SJSA1 (cell line): ENCODE measurements around the gene CMYA5. TPM values are rescaled to one million over a fixed set of nuclear protein-coding genes. Genes with fewer than 3 reads are reported as not detected.
"Not testable (repeated sequence)": the region's sequence is repeated elsewhere in the genome, so short reads cannot be mapped to it uniquely, and the experiment has no call there.

Experiments
- DNase-seq, 2 experiments: peaks; one replicate each; pipeline ENCODE4 v3.0.0-alpha.2; 2015 to 2020; ENCODE audit warnings: low spot score in 2 of 2, low read depth in 1 of 2
- H3K27ac ChIP-seq: fragments of 250-450 bp; sonication (Bioruptor Pico); 2 replicates; pipeline ENCODE4 v1.5.1; 2020; ENCODE audit warnings: mild to moderate bottlenecking, moderate library complexity
- H3K27me3 ChIP-seq: fragments of 250-450 bp; sonication (Bioruptor Pico); replicated peaks from 2 replicates; pipeline ENCODE4 v1.5.1; 2020; ENCODE audit warnings: mild to moderate bottlenecking, moderate library complexity
- H3K36me3 ChIP-seq: fragments of 250-450 bp; sonication (Bioruptor Pico); 2 replicates; pipeline ENCODE4 v1.5.1; 2020; ENCODE audit warnings: mild to moderate bottlenecking
- H3K4me1 ChIP-seq: fragments of 250-450 bp; sonication (Bioruptor Pico); replicated peaks from 2 replicates; pipeline ENCODE4 v1.6.1; 2021; ENCODE audit warnings: mild to moderate bottlenecking
- H3K4me3 ChIP-seq: fragments of 250-450 bp; sonication (Bioruptor Pico); 2 replicates; pipeline ENCODE4 v1.5.1; 2020; ENCODE audit warnings: mild to moderate bottlenecking
- H3K9me3 ChIP-seq: fragments of 250-450 bp; sonication (Bioruptor Pico); replicated peaks from 2 replicates; pipeline ENCODE4 v1.5.1; 2020; ENCODE audit warnings: mild to moderate bottlenecking
- total RNA-seq: library from RNA; depleted of rRNA; stranded (reverse); fragments of >200 nt; shearing (Covaris generic); gene quantifications from 2 replicates; pipeline ENCODE4 v1.2.3, GENCODE V29; 2014; rRNA removed

Gene CMYA5
- 0.05 and 0.06 TPM in 2 replicates for total RNA-seq

GRCh38 chr5:79689541-79690466, at the start of gene CMYA5:
TSS of gene CMYA5 (plus strand) at chr5:79689836. CDS start at chr5:79689908, 72 bp downstream.
- Histone ChIP-seq H3K4me1 (no peaks in the 10 kb centered on the region), H3K4me3 (no peak within 1 kb of the TSS), H3K27ac (no peak within 1 kb of the TSS), H3K36me3 (peaks cover 11% of the 10 kb centered on the region), H3K27me3 (no peaks in the 10 kb centered on the region), H3K9me3 (no peaks in the 10 kb centered on the region)
- DNase-seq = no peak

- DNase-seq = no peak
- Histone ChIP-seq H3K9me3 (no peaks in the 10 kb centered on the region), H3K27ac (no peak overlapping the region), H3K4me1 (no peaks in the 10 kb centered on the region), H3K36me3 (peaks cover 47% of the 10 kb centered on the region), H3K4me3 (no peak overlapping the region), H3K27me3 (no peaks in the 10 kb centered on the region)
These were observed 49.0 kb upstream of the CMYA5 start for GRCh38 chr5:79640571-79641055.

- no peak overlapping the region for H3K27ac ChIP-seq
- H3K9me3 ChIP-seq = no peaks in the 10 kb centered on the region
- DNase-seq = no peak
- H3K4me1 ChIP-seq = no peaks in the 10 kb centered on the region
- peaks cover 54% of the 10 kb centered on the region for H3K36me3 ChIP-seq
- no peak overlapping the region for H3K4me3 ChIP-seq
- no peaks in the 10 kb centered on the region for H3K27me3 ChIP-seq
These were observed 48.2 kb upstream of the CMYA5 start for GRCh38 chr5:79641414-79641813.

GRCh38 chr5:79642210-79642609, 47.4 kb upstream of the CMYA5 start:
- no peak for DNase-seq

GRCh38 chr5:79653843-79654242, 35.8 kb upstream of the CMYA5 start:
- H3K27ac ChIP-seq = no peak overlapping the region

More at GRCh38 chr5:79642210-79642609, 47.4 kb upstream of the CMYA5 start:
- no peak overlapping the region for H3K4me3 ChIP-seq
- H3K27ac ChIP-seq = no peak overlapping the region
- no peaks in the 10 kb centered on the region for H3K4me1 ChIP-seq
- no peaks in the 10 kb centered on the region for H3K27me3 ChIP-seq
- H3K36me3 ChIP-seq = peaks cover 57% of the 10 kb centered on the region
- no peaks in the 10 kb centered on the region for H3K9me3 ChIP-seq

GRCh38 chr5:79663212-79663611, 26.4 kb upstream of the CMYA5 start:
- peaks cover 16% of the 10 kb centered on the region for H3K36me3 ChIP-seq
- H3K27me3 ChIP-seq = no peaks in the 10 kb centered on the region

More at GRCh38 chr5:79653843-79654242, 35.8 kb upstream of the CMYA5 start:
- H3K9me3 ChIP-seq = no peaks in the 10 kb centered on the region
- H3K36me3 ChIP-seq = peaks cover 28% of the 10 kb centered on the region
- no peak overlapping the region for H3K4me3 ChIP-seq
- no peaks in the 10 kb centered on the region for H3K27me3 ChIP-seq
- no peak for DNase-seq
- no peaks in the 10 kb centered on the region for H3K4me1 ChIP-seq

GRCh38 chr5:79666758-79667157, 22.9 kb upstream of the CMYA5 start:
- no peak for DNase-seq
- H3K4me3 ChIP-seq = no peak overlapping the region
- H3K4me1 ChIP-seq = no peaks in the 10 kb centered on the region

More at GRCh38 chr5:79663212-79663611, 26.4 kb upstream of the CMYA5 start:
- Histone ChIP-seq H3K27ac (no peak overlapping the region), H3K4me3 (no peak overlapping the region), H3K4me1 (no peaks in the 10 kb centered on the region), H3K9me3 (no peaks in the 10 kb centered on the region)
- no peak for DNase-seq

GRCh38 chr5:79672392-79672791, 17.2 kb upstream of the CMYA5 start:
- Histone ChIP-seq H3K27ac (no peak overlapping the region), H3K36me3 (peaks cover 47% of the 10 kb centered on the region), H3K27me3 (no peaks in the 10 kb centered on the region), H3K9me3 (no peaks in the 10 kb centered on the region), H3K4me3 (no peak overlapping the region), H3K4me1 (no peaks in the 10 kb centered on the region)
- no peak for DNase-seq

More at GRCh38 chr5:79666758-79667157, 22.9 kb upstream of the CMYA5 start:
- Histone ChIP-seq H3K27me3 (no peaks in the 10 kb centered on the region), H3K27ac (no peak overlapping the region), H3K36me3 (peaks cover 27% of the 10 kb centered on the region), H3K9me3 (no peaks in the 10 kb centered on the region)

- not testable (repeated sequence) for H3K4me3 ChIP-seq, DNase-seq, H3K4me1 ChIP-seq, H3K27ac ChIP-seq, H3K27me3 ChIP-seq, H3K9me3 ChIP-seq
- H3K36me3 ChIP-seq = peaks cover 41% of the 10 kb centered on the region
These were observed 13.3 kb upstream of the CMYA5 start for GRCh38 chr5:79676354-79676753.

GRCh38 chr5:79682102-79682501, 7.5 kb upstream of the CMYA5 start:
- DNase-seq, H3K27ac ChIP-seq: not testable (repeated sequence)

GRCh38 chr5:79684782-79685181, 4.9 kb upstream of the CMYA5 start:
- no peaks in the 10 kb centered on the region for H3K4me1 ChIP-seq
- peaks cover 42% of the 10 kb centered on the region for H3K36me3 ChIP-seq
- no peaks in the 10 kb centered on the region for H3K9me3 ChIP-seq
- no peak for DNase-seq
- H3K27ac ChIP-seq = no peak overlapping the region
- H3K27me3 ChIP-seq = no peaks in the 10 kb centered on the region
- H3K4me3 ChIP-seq = no peak overlapping the region

More at GRCh38 chr5:79682102-79682501, 7.5 kb upstream of the CMYA5 start:
- H3K4me3 ChIP-seq, H3K4me1 ChIP-seq, H3K27me3 ChIP-seq, H3K9me3 ChIP-seq: not testable (repeated sequence)
- peaks cover 43% of the 10 kb centered on the region for H3K36me3 ChIP-seq

GRCh38 chr5:79685627-79686026, 4.0 kb upstream of the CMYA5 start:
- Histone ChIP-seq H3K27ac (no peak overlapping the region), H3K4me1 (no peaks in the 10 kb centered on the region), H3K9me3 (no peaks in the 10 kb centered on the region), H3K27me3 (no peaks in the 10 kb centered on the region), H3K4me3 (no peak overlapping the region), H3K36me3 (peaks cover 37% of the 10 kb centered on the region)
- no peak for DNase-seq

- Histone ChIP-seq H3K36me3 (peaks cover 32% of the 10 kb centered on the region), H3K27me3 (no peaks in the 10 kb centered on the region), H3K9me3 (no peaks in the 10 kb centered on the region), H3K4me1 (no peaks in the 10 kb centered on the region), H3K4me3 (no peak overlapping the region), H3K27ac (no peak overlapping the region)
- DNase-seq = no peak
These were observed 2.8 kb upstream of the CMYA5 start for GRCh38 chr5:79686799-79687198.

GRCh38 chr5:79687889-79688288, 1.7 kb upstream of the CMYA5 start:
- no peaks in the 10 kb centered on the region for H3K4me1 ChIP-seq
- no peak for DNase-seq
- H3K4me3 ChIP-seq = no peak overlapping the region
- no peaks in the 10 kb centered on the region for H3K9me3 ChIP-seq
- H3K27me3 ChIP-seq = no peaks in the 10 kb centered on the region
- no peak overlapping the region for H3K27ac ChIP-seq
- peaks cover 25% of the 10 kb centered on the region for H3K36me3 ChIP-seq
